Pancreas (tissue), 10 donors: ENCODE results near the gene CAMK1D. TPM values are rescaled to one million over a fixed set of nuclear protein-coding genes. Genes with fewer than 3 reads are reported as not detected.

Experiments
- ATAC-seq, 4 donors: fragments of 200-7000 bp; cut with Tn5 transposase; one replicate each; pipeline versions ENCODE4 v1.8.0 to v1.9.1; 2020; ENCODE audit warnings: mild to moderate bottlenecking in 4 of 4, moderate library complexity in 4 of 4
- DNase-seq, 6 donors: peaks; one replicate each; pipeline ENCODE4 v3.0.0-alpha.2; 2020
- FAIRE-seq: peaks from 2 replicates; lab custom pipeline; 2012; peaks lifted over from hg19 to GRCh38; lab: Jason Lieb, UNC
- H3K27ac ChIP-seq, 4 donors: fragments of 200-600 bp; sonication (generic); 1 replicate in 3 of 4; 2 replicates in 1 of 4; pipeline versions ENCODE4 v1.5.0 to v1.8.0; 2020
- H3K27me3 ChIP-seq, 4 donors: fragments of 200-600 bp; one replicate each; pipeline ENCODE4 v1.8.0; 2021
- H3K36me3 ChIP-seq, 3 donors: fragments of 200-600 bp; sonication (generic) in 1 of 3; one replicate each; pipeline versions ENCODE4 v1.5.0 to v1.8.0; 2020 to 2021
- H3K4me1 ChIP-seq, 3 donors: fragments of 200-600 bp; one replicate each; pipeline ENCODE4 v1.8.0; 2021
- H3K4me3 ChIP-seq, 4 donors: fragments of 200-600 bp; sonication (generic) in 2 of 4; one replicate each; pipeline versions ENCODE4 v1.5.0 to v1.8.0; 2020 to 2021
- H3K9me3 ChIP-seq, 4 donors: fragments of 200-600 bp; one replicate each; pipeline ENCODE4 v1.8.0; 2021
- WGBS, 2 donors: extraction: QIAGEN DNeasy Blood & Tissue Kit; methylation state at CpG; one replicate each; pipeline ENCODE4 v1.1.7; 2013; 5-methylcytosine and 5-hydroxymethylcytosine counted together
- intact Hi-C, 3 donors: fragments of 100-400 bp; cut with DNase I; formaldehyde crosslinking; loops; one replicate each; pipeline versions ENCODE4 v1.11.1 to v1.14.2; 2022
- polyA plus RNA-seq, 2 donors: library from polyadenylated mRNA; stranded (reverse); fragments of 200-250 nt; gene quantifications; one replicate each; pipeline ENCODE4 v1.2.3, GENCODE V29; 2013
- total RNA-seq, 6 donors: library from RNA; stranded (reverse); fragmentation: NEBNext Ultra II Directional in 4 of 6; extraction: Animal tissue kit (Norgen Biotek cat#: 25700) in 4 of 6; gene quantifications; one replicate each; pipeline versions ENCODE4 v1.2.1 to v1.2.4, GENCODE V29; 2021 to 2023
- TF ChIP-seq, protein P1 (sequence below), 4 donors: fragments of 200-600 bp; sonication (generic) in 3 of 4; IDR thresholded peaks; one replicate each; pipeline versions ENCODE4 v1.5.0 to v1.8.0; 2021; ENCODE audit warnings: antibody characterized with exemption in 4 of 4
- donor health status: healthy with polysubstance abuse.
- donor health status: DM: no; HTN: no; CAD: no; lungs with moderate emphysema.
- donor health status: DM: no; HTN: no; CAD: no.
- donor health status: control.
- donor health status: control.
- donor health status: Bipolar disorder and iron deficiency.
- donor health status: DM: yes; HTN: yes; CAD: no.
- donor health status: DM: no; HTN: no; CAD: no.
- donor health status: DM: no; HTN: no; CAD: no.
- donor health status: DM: yes; HTN: yes; CAD: no.

Gene CAMK1D
- total and polyA plus RNA-seq, 8 donors, result 2.9 to 30.1 (median 22.7) TPM

DNA sequence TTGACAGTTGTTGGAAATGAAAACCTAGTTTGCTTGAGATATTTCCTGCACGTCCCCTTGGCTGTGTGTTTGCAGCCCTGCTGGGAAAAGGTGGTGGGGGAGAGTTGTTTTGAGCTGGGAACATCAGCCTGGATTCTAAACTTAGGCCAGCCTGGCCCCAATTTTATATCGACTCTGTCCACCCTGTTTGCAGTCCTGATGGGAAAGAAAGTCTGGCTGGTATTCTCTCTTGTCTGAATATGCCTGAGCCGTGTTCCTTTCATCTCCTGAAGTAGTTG lies 473.5 kb downstream of the CAMK1D start:
- Histone ChIP-seq H3K4me1 (no peaks in the 10 kb centered on the region), H3K27me3 (no peaks in the 10 kb centered on the region), H3K9me3 (no peaks in the 10 kb centered on the region), H3K27ac (no peak overlapping the region), H3K36me3 (peaks cover 0 to 4% (median 0%) of the 10 kb centered on the region in 3 donors), H3K4me3 (no peak overlapping the region)
- intact Hi-C loops, result no loop called here
- no peak for DNase-seq
- WGBS, 2 donors, result 87 to 90% methylated on average over 3 of the region's 3 CpGs
- no peak for ATAC-seq
- TF ChIP-seq, protein P1, sequence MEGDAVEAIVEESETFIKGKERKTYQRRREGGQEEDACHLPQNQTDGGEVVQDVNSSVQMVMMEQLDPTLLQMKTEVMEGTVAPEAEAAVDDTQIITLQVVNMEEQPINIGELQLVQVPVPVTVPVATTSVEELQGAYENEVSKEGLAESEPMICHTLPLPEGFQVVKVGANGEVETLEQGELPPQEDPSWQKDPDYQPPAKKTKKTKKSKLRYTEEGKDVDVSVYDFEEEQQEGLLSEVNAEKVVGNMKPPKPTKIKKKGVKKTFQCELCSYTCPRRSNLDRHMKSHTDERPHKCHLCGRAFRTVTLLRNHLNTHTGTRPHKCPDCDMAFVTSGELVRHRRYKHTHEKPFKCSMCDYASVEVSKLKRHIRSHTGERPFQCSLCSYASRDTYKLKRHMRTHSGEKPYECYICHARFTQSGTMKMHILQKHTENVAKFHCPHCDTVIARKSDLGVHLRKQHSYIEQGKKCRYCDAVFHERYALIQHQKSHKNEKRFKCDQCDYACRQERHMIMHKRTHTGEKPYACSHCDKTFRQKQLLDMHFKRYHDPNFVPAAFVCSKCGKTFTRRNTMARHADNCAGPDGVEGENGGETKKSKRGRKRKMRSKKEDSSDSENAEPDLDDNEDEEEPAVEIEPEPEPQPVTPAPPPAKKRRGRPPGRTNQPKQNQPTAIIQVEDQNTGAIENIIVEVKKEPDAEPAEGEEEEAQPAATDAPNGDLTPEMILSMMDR (IDR thresholded peaks at IDR 0.05), result no peak
- no peak for FAIRE-seq

DNA sequence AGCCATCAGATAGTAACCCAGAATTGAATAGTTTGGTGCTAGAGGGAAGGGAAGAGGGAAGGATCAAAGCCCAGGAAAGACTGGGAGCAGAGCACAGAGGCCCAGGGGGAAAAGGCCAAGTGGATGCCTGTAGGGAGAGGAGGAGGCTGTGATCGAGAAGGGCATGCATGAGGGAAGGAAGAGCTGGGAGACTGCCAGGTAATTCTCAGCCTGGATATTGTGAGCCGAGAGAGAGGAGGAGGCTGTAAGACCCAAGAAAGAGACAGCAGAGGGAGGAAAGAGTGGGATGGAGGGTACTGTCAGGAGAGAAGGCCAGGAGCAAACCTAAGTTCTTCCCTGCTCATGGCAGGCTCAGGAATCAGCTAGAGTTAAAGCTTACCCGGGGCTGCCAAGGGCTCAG lies 474.0 kb downstream of the CAMK1D start:
- H3K9me3 ChIP-seq, result no peaks in the 10 kb centered on the region
- H3K27me3 ChIP-seq, result no peaks in the 10 kb centered on the region
- peaks cover 0 to 4% (median 0%) of the 10 kb centered on the region in 3 donors for H3K36me3 ChIP-seq
- no peak for ATAC-seq
- H3K4me1 ChIP-seq, result no peaks in the 10 kb centered on the region
- no peak overlapping the region for H3K4me3 ChIP-seq
- intact Hi-C loops, result no loop called here
- TF ChIP-seq, protein P1 (IDR thresholded peaks at IDR 0.05), result no peak
- 78 to 94% methylated on average over 3 of the region's 3 CpGs for WGBS, 2 donors
- DNase-seq, result no peak
- no peak for FAIRE-seq
- H3K27ac ChIP-seq, result no peak overlapping the region

DNA sequence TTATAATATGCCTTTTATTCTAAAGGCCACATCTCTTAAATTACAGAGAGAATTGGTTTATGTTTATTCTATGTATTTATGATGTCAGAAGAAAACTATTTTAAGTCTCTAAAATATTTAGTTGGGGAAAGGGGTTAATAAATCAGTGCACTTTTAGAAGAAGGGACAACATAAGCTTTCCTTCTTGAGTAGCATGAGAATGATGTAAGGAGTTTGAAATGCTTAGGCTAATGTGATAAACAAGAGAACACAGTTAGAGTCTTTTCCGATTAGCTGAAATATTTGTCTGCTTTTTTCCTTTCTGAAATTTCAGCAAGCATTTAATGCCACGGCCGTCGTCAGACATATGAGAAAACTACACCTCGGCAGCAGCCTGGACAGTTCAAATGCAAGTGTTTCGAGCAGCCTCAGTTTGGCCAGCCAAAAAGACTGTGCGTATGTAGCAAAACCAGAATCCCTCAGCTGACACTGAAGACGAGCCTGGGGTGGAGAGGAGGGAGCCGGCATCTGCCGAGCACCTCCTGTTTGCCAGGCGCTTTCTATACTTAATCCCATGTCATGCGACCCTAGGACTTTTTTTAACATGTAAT lies 476.0 kb downstream of the CAMK1D start:
- no peaks in the 10 kb centered on the region for H3K27me3 ChIP-seq
- no peak for ATAC-seq
- intact Hi-C loops, result no loop called here
- no peak for FAIRE-seq
- TF ChIP-seq, protein P1 (IDR thresholded peaks at IDR 0.05), result no peak
- DNase-seq, result no peak
- H3K36me3 ChIP-seq, result peaks cover 0 to 4% (median 0%) of the 10 kb centered on the region in 3 donors
- H3K9me3 ChIP-seq, result no peaks in the 10 kb centered on the region
- no peak overlapping the region for H3K4me3 ChIP-seq
- WGBS, 2 donors, result 94 to 95% methylated on average over 12 of the region's 12 CpGs
- H3K27ac ChIP-seq, result no peak overlapping the region
- no peaks in the 10 kb centered on the region for H3K4me1 ChIP-seq

DNA sequence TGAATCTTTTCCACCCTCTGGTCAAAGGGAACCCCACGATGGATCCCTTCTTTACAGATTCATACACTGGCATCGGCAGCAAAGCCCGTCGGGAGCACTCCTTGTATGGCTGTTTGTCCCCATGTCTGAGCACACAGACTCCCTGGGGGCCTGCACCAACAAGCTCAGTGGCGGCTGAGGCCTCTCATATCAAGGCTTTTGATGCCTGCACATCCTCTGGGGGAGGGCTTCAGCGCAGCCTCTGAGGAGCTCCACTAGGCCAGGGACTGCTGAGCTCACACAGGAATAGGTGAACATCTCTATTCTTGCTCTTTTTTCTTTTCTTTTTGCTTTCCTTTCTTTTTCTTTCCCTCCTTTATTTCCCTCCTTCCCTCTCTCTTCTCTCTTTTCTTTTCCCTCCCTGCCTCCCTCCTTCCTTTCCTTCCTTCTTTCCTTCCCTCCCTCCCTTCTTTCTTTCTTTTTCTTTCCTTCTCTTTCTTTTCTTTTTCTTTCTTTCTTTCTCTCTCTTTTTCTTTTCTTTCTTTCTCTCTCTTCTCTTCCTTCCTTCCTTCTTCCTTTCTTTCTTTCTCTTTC lies 477.5 kb downstream of the CAMK1D start:
- Histone ChIP-seq H3K36me3 (peaks cover 0 to 4% (median 0%) of the 10 kb centered on the region in 3 donors), H3K27ac (no peak overlapping the region), H3K27me3 (no peaks in the 10 kb centered on the region), H3K4me3 (no peak overlapping the region), H3K9me3 (no peaks in the 10 kb centered on the region), H3K4me1 (no peaks in the 10 kb centered on the region)
- ATAC-seq (no peak), DNase-seq (no peak), FAIRE-seq (no peak)
- 85 to 86% methylated on average over 6 of the region's 6 CpGs for WGBS, 2 donors
- intact Hi-C loops, result no loop called here
- TF ChIP-seq, protein P1 (IDR thresholded peaks at IDR 0.05), result no peak

DNA sequence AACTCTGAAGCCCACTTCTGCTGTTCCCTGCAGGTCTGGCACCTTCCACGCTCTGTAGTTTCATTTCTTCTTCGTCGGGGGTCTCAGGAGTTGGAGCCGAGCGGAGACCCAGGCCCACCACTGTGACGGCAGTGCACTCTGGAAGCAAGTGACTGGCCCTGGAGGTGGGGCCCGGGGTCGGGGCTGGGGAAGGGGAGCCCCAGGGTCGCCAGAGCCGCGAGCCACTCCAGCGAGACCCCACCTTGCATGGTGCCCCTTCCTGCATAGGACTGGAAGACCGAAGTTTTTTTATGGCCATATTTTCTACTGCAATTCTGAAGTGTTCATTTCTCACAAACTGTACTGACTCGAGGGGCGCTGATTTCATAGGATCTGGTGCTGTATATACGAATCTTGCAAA lies 479.4 kb downstream of the CAMK1D start:
- Histone ChIP-seq H3K9me3 (no peaks in the 10 kb centered on the region), H3K27me3 (no peaks in the 10 kb centered on the region), H3K4me1 (no peaks in the 10 kb centered on the region), H3K4me3 (no peak overlapping the region), H3K36me3 (peaks cover 0 to 4% (median 0%) of the 10 kb centered on the region in 3 donors), H3K27ac (no peak overlapping the region)
- WGBS, 2 donors, result 96 to 97% methylated on average over 16 of the region's 16 CpGs
- ATAC-seq (no peak), FAIRE-seq (no peak), DNase-seq (no peak)
- intact Hi-C loops, result no loop called here
- TF ChIP-seq, protein P1 (IDR thresholded peaks at IDR 0.05), result no peak
